K562 (cell line): ENCODE data around the gene GIMAP6. TPM values are rescaled to one million over a fixed set of nuclear protein-coding genes. Genes with fewer than 3 reads are reported as not detected.

Experiments used
- ATAC-seq: fragments of 200-7000 bp; cut with Tn5 transposase; 3 replicates; pipeline ENCODE4 v1.9.1; 2020; ENCODE audit warnings: moderate library complexity
- BruUV-seq: library from RNA; stranded (reverse); fragments of 400-500 nt; replicated peaks from 2 replicates; lab custom pipeline; 2021; lab: Mats Ljungman, UMichigan
- CTCF ChIA-PET: fragments of 300-600 bp; formaldehyde crosslinking; extraction: SDS; loops from one replicate; lab custom pipeline; 2021; ENCODE audit warnings: low intra/inter-chr PET ratio; lab: Yijun Ruan, JAX
- POLR2A ChIA-PET: fragments of 300-600, 350-650 bp; sonication (Branson Sonifier 250); formaldehyde crosslinking; extraction: SDS; loops from one replicate; lab custom pipeline; 2021; ENCODE audit warnings: antibody characterized with exemption, inconsistent platforms; lab: Yijun Ruan, JAX
- DNase-seq, 4 experiments: peaks; one replicate each; pipeline versions ENCODE4 v3.0.0 to v3.0.0-alpha.2; 2011 to 2018; ENCODE audit warnings: low spot score in 3 of 4, mixed read lengths in 3 of 4; ENCODE audit errors: extremely low read depth in 1 of 4
- FAIRE-seq: peaks from 2 replicates; lab custom pipeline; 2011; peaks lifted over from hg19 to GRCh38; lab: Jason Lieb, UNC
- H2AFZ ChIP-seq: 2 replicates; pipeline ENCODE4 v1.6.0; 2011; ENCODE audit warnings: low read depth, low read length, control low read depth, inconsistent platforms
- H3K27ac ChIP-seq: fragments of 200-600 bp; 3 replicates; pipeline ENCODE4 v1.8.0; 2011; ENCODE audit warnings: low read depth, mild to moderate bottlenecking, control low read depth, inconsistent platforms, low read length, moderate library complexity, mixed read lengths; ENCODE audit errors: extremely low read depth
- H3K27me3 ChIP-seq, 2 experiments: fragments of 300-600 bp in 1 of 2; 2 replicates in 1 of 2; 3 replicates in 1 of 2; pipeline versions ENCODE4 v1.6.0 to v1.8.0; 2011; ENCODE audit warnings: inconsistent platforms in 2 of 2, low read length in 2 of 2, mild to moderate bottlenecking in 1 of 2, mixed read lengths in 1 of 2, moderate library complexity in 1 of 2; ENCODE audit not compliant: control insufficient read depth in 2 of 2, insufficient read depth in 2 of 2
- H3K36me3 ChIP-seq: fragments of 300-600 bp; 3 replicates; pipeline ENCODE4 v1.8.0; 2011; ENCODE audit warnings: mild to moderate bottlenecking, low read length, inconsistent platforms; ENCODE audit not compliant: control insufficient read depth, insufficient read depth
- H3K4me1 ChIP-seq, 2 experiments: fragments of 200-600 bp in 1 of 2; replicated peaks in 1 of 2; 2 replicates in 1 of 2; 3 replicates in 1 of 2; pipeline versions ENCODE4 v1.5.1 to v1.8.0; 2011; ENCODE audit warnings: inconsistent platforms in 2 of 2, low read length in 2 of 2, mild to moderate bottlenecking in 1 of 2, mixed read lengths in 1 of 2, moderate library complexity in 1 of 2; ENCODE audit not compliant: control insufficient read depth in 2 of 2, insufficient read depth in 2 of 2
- H3K4me2 ChIP-seq: 2 replicates; pipeline ENCODE4 v1.6.1; 2011; ENCODE audit warnings: low read length, control low read depth, inconsistent platforms, mixed read lengths; ENCODE audit not compliant: insufficient read depth
- H3K4me3 ChIP-seq: fragments of 200-600 bp; sonication (generic), shearing (Covaris generic); 2 replicates; pipeline ENCODE4 v1.5.1; 2016; ENCODE audit warnings: control low read depth, inconsistent platforms
- H3K79me2 ChIP-seq: fragments of 200-600 bp; 3 replicates; pipeline ENCODE4 v1.8.0; 2011; ENCODE audit warnings: low read length, inconsistent platforms; ENCODE audit not compliant: control insufficient read depth, insufficient read depth
- H3K9ac ChIP-seq, 2 experiments: 2 replicates each; pipeline versions ENCODE4 v1.6.0 to v1.6.1; 2011; ENCODE audit warnings: low read depth in 2 of 2, low read length in 2 of 2, control low read depth in 1 of 2, inconsistent platforms in 1 of 2, mild to moderate bottlenecking in 1 of 2, mixed read lengths in 1 of 2; ENCODE audit not compliant: insufficient read depth in 1 of 2
- H3K9me1 ChIP-seq: one replicate; pipeline ENCODE4 v1.6.0; 2011; ENCODE audit warnings: inconsistent platforms, mild to moderate bottlenecking, low read length, moderate library complexity; ENCODE audit not compliant: control insufficient read depth, insufficient read depth
- H3K9me3 ChIP-seq: replicated peaks from 2 replicates; pipeline ENCODE4 v1.5.1; 2011; ENCODE audit warnings: low read depth, low read length, inconsistent platforms; ENCODE audit not compliant: control insufficient read depth, insufficient read depth
- H4K20me1 ChIP-seq: replicated peaks from 2 replicates; pipeline ENCODE4 v1.6.1; 2011; ENCODE audit warnings: low read length, inconsistent platforms, mixed read lengths; ENCODE audit not compliant: control insufficient read depth, insufficient read depth
- ARID1B ChIP-seq: fragments of 450-650 bp; IDR thresholded peaks from 2 replicates; pipeline ENCODE4 v1.6.1; 2016; ENCODE audit warnings: antibody characterized with exemption, mild to moderate bottlenecking, inconsistent platforms
- CXXC5 ChIP-seq: fragments of 250-450 bp; sonication (Bioruptor Pico); IDR thresholded peaks from 2 replicates; pipeline ENCODE4 v1.8.0; 2022; ENCODE audit warnings: inconsistent platforms, mild to moderate bottlenecking, moderate library complexity
- NCOA6 ChIP-seq: fragments of 450-650 bp; IDR thresholded peaks from 2 replicates; pipeline ENCODE4 v1.6.1; 2017; ENCODE audit warnings: mild to moderate bottlenecking
- NFE2L1 ChIP-seq: fragments of 450-650 bp; IDR thresholded peaks from 2 replicates; pipeline ENCODE4 v1.6.1; 2016; ENCODE audit warnings: missing genetic modification characterization, low read depth, mild to moderate bottlenecking, missing compliant biosample characterization, moderate library complexity, borderline replicate concordance
- SNRNP70 ChIP-seq: fragments of 200-400 bp; formaldehyde crosslinking; optimal IDR thresholded peaks from 2 replicates; pipeline ENCODE3; 2017; ENCODE audit warnings: low read depth, low read length
- TAL1 ChIP-seq: fragments of 450-650 bp; IDR thresholded peaks from 2 replicates; pipeline ENCODE4 v1.6.1; 2016; ENCODE audit warnings: mild to moderate bottlenecking
- TCF7L2 ChIP-seq: fragments of 150-350 bp; IDR thresholded peaks from 2 replicates; pipeline ENCODE4 v1.6.1; 2016; ENCODE audit warnings: low read depth, mild to moderate bottlenecking, low read length, moderate library complexity
- ZZZ3 ChIP-seq: fragments of 450-650 bp; IDR thresholded peaks from 2 replicates; pipeline ENCODE4 v1.6.1; 2016; ENCODE audit warnings: antibody characterized with exemption, mild to moderate bottlenecking, moderate library complexity
- WGBS: fragments of 100-300 bp; shearing (Covaris generic); methylation state at CpG from one replicate; pipeline ENCODE4 v1.1.6; 2016; ENCODE audit warnings: low coverage, mixed read lengths; ENCODE audit not compliant: insufficient coverage; ENCODE audit errors: missing lambda C conversion rate; 5-methylcytosine and 5-hydroxymethylcytosine counted together
- in situ Hi-C: fragments of 300-500 bp; cut with MboI; formaldehyde crosslinking; loops from 4 replicates; pipeline ENCODE4 v1.15.0; 2018; ENCODE audit warnings: inconsistent platforms, mixed read lengths
- intact Hi-C: fragments of 100-400 bp; cut with micrococcal nuclease; formaldehyde crosslinking; loops from 2 replicates; pipeline ENCODE4 v1.14.2; 2022
- polyA plus RNA-seq, 8 experiments: library from polyadenylated mRNA; depleted of rRNA in 4 of 8; stranded (reverse) in 5 of 8; unstranded in 3 of 8; fragments of >200 nt; fragmentation: Nextera tagmentation in 2 of 8; fragmentation: Illumina TruSeq in 1 of 8; extraction: Ambion mirVana in 2 of 8; extraction: Trizol in 1 of 8; gene quantifications; 2 replicates each; pipeline versions ENCODE4 v1.2.1 to v1.2.3, GENCODE V29; 2011 to 2014; ENCODE audit warnings: inconsistent platforms in 1 of 8, missing spikeins in 1 of 8
- total RNA-seq, 7 experiments: library from RNA; depleted of rRNA in 6 of 7; stranded (reverse); fragments of >200 nt in 6 of 7; fragmentation: Illumina TruSeq in 2 of 7; extraction: Trizol in 2 of 7; gene quantifications; 2 replicates each; pipeline versions ENCODE4 v1.2.1 to v1.2.3, GENCODE V29; 2011 to 2021; ENCODE audit warnings: low replicate concordance in 1 of 7
- TF ChIP-seq, protein P1 (sequence below): sonication (generic); formaldehyde crosslinking; IDR thresholded peaks from 2 replicates; pipeline ENCODE4 v1.8.0; 2022; ENCODE audit warnings: mild to moderate bottlenecking, missing genetic modification reagents

The GIMAP6 gene
- total and polyA plus RNA-seq, 9 of the 15 experiments (the other 6 are each of a cell fraction or from before 2014, with no cell fraction given): 0.04 to 0.45 (median 0.18) TPM

DNA sequence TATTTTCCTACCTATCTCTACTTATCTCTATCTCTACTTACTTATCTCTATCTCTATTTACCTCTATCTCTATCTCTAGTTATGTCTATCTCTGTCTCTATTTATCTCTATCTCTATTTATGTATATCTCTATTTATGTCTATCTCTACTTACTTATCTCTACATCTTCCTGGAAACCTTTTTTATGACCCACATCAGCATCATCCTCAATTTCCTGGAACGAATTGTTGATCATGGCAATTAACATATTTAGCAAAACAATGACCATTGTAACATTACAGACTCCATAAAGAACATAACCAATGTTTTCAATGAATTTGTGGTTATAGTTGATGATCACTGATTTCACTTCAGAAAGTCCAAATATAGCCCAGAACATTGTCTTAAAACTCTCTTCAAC, 18.3 kb downstream of the GIMAP6 start:
- H2AFZ ChIP-seq: no peak overlapping the region
- no peak for TF ChIP-seq CXXC5 (CRISPR knock-in tag)
- no peak for TF ChIP-seq TCF7L2
- ChIA-PET CTCF (no interaction called here), POLR2A (no interaction called here)
- no peaks in the 10 kb centered on the region for H3K27me3 ChIP-seq
- H3K9me3 ChIP-seq: no peaks in the 10 kb centered on the region
- no TSS peak for BruUV-seq
- no peak overlapping the region for H3K4me3 ChIP-seq
- H3K27ac ChIP-seq: no peak overlapping the region
- no peaks in the 10 kb centered on the region for H3K79me2 ChIP-seq
- no peak overlapping the region for H3K4me2 ChIP-seq
- no peaks in the 10 kb centered on the region for H3K36me3 ChIP-seq
- H4K20me1 ChIP-seq: no peaks in the 10 kb centered on the region
- DNase-seq (no peak), ATAC-seq (no peak), FAIRE-seq (no peak)
- no peak overlapping the region for H3K9ac ChIP-seq
- in situ Hi-C loops (no loop called here), intact Hi-C loops (no loop called here)
- WGBS: 0% methylated on average over 1 of the region's 1 CpG
- H3K9me1 ChIP-seq: no peaks in the 10 kb centered on the region
- no peaks in the 10 kb centered on the region for H3K4me1 ChIP-seq

DNA sequence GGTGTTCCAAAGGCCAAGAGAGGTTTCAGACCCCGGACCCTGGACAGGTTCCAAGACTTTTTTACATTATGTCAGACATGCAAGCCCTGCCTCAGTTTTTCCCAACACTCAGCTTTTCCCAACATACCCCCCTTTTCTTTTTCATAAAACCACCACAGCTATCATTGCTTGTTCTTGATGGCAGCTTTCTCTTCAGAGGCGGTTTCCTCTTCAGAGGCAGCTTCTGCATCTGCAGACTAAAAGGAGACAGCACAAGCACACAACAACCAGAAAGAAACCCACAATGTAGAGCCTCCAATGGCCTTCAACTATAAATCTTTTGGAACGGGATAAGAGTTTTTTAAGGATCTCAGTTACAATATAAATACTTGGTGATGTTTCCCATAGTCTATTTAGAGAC, 19.3 kb downstream of the GIMAP6 start:
- H3K9me1 ChIP-seq: no peaks in the 10 kb centered on the region
- H3K4me2 ChIP-seq: no peak overlapping the region
- ATAC-seq: no peak
- ChIA-PET POLR2A (interaction anchor here (1.1 to 1.4 kb wide), 2 partner anchors 9 to 18 kb away, joined by 3 to 4 read pairs; no protein-coding TSS in a partner anchor), CTCF (no interaction called here)
- H3K79me2 ChIP-seq: no peaks in the 10 kb centered on the region
- TF ChIP-seq SNRNP70: no peak
- no peak for TF ChIP-seq NFE2L1 (tag)
- TF ChIP-seq, protein P1, sequence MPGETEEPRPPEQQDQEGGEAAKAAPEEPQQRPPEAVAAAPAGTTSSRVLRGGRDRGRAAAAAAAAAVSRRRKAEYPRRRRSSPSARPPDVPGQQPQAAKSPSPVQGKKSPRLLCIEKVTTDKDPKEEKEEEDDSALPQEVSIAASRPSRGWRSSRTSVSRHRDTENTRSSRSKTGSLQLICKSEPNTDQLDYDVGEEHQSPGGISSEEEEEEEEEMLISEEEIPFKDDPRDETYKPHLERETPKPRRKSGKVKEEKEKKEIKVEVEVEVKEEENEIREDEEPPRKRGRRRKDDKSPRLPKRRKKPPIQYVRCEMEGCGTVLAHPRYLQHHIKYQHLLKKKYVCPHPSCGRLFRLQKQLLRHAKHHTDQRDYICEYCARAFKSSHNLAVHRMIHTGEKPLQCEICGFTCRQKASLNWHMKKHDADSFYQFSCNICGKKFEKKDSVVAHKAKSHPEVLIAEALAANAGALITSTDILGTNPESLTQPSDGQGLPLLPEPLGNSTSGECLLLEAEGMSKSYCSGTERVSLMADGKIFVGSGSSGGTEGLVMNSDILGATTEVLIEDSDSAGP (CRISPR knock-in tag): no peak
- TF ChIP-seq TAL1: no peak
- no peak for TF ChIP-seq ZZZ3
- no peak for TF ChIP-seq NCOA6
- TF ChIP-seq ARID1B: no peak
- no peaks in the 10 kb centered on the region for H3K27me3 ChIP-seq
- in situ Hi-C loops (no loop called here), intact Hi-C loops (no loop called here)
- no TSS peak for BruUV-seq
- no peaks in the 10 kb centered on the region for H3K9me3 ChIP-seq
- H3K9ac ChIP-seq: no peak overlapping the region
- no peak overlapping the region for H3K4me3 ChIP-seq
- H4K20me1 ChIP-seq: no peaks in the 10 kb centered on the region
- no peaks in the 10 kb centered on the region for H3K4me1 ChIP-seq
- WGBS: 0% methylated on average over 3 of the region's 3 CpGs
- H3K36me3 ChIP-seq: no peaks in the 10 kb centered on the region
- no peak overlapping the region for H2AFZ ChIP-seq
- DNase-seq: no peak
- H3K27ac ChIP-seq: no peak overlapping the region
- no peak for FAIRE-seq
